SK-N-MC (cell line): ENCODE measurements around the gene VAMP3.

Experiments
- EZH2 ChIP-seq: fragments of 200-600 bp; sonication (generic); IDR thresholded peaks from one replicate; pipeline ENCODE4 v1.6.1; 2017; ENCODE audit warnings: antibody characterized with exemption
- FOXP2 ChIP-seq: optimal IDR thresholded peaks from 2 replicates; pipeline ENCODE3; 2011; ENCODE audit warnings: mild to moderate bottlenecking, moderate library complexity; ENCODE audit not compliant: insufficient read depth; ENCODE audit errors: extremely low read length, control extremely low read depth
- POLR2AphosphoS5 ChIP-seq: IDR thresholded peaks from 2 replicates; pipeline ENCODE4 v1.6.1; 2012; ENCODE audit warnings: mild to moderate bottlenecking, low read depth, low read length, borderline replicate concordance

- TF ChIP-seq EZH2 (no peak), POLR2AphosphoS5 (no peak), FOXP2 (no peak)
These were observed 15.7 kb downstream of the VAMP3 start for GRCh38 chr1:7786795-7787194.
